GM19193 (cell line): Measurements from ENCODE around the gene EDNRB.

ENCODE experiments used
- POLR2A ChIP-seq: IDR thresholded peaks from 4 replicates; pipeline ENCODE4 v1.6.1; 2011; ENCODE audit not compliant: insufficient read depth, insufficient read length; ENCODE audit errors: extremely low read depth

The EDNRB gene

DNA sequence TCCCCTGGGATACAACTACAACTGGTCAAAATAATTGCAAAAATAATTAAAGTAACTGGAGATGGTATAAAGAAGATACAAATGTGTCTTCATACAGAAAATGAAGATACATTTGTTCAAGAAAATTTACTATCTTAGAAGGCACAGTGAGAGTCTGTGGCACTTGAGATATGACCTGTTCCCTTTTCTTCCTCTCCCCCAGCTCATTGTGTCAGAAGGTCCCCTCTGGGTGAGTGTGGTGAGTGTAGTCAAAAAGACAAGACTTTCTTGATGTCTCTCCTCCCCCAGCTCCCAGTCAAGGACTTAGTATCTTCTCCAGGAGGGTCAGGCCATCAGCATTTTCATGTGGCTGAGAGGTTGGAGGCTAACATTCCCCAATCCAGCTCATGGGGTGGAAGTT, 51.7 kb downstream of the EDNRB start:
- TF ChIP-seq POLR2A: no peak

DNA sequence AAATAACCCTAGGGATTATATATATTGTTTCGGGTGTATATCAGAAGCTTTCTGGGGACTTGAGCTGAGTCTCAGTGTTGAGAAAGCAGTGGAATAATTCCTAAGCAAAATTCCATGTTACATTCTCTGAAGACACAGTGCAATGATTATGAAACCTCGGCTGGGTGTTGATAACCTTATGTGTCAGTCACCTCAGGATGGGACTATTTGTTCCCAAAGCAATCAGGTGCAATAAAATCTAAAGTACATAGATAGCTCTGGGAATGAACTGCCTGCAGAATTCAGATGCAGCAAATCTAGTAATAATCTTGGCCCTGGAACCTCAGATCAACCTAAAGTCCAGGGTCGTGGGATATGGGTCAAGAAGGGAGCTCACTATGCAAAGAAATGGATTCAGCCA, 53.0 kb downstream of the EDNRB start:
- TF ChIP-seq POLR2A: no peak

DNA sequence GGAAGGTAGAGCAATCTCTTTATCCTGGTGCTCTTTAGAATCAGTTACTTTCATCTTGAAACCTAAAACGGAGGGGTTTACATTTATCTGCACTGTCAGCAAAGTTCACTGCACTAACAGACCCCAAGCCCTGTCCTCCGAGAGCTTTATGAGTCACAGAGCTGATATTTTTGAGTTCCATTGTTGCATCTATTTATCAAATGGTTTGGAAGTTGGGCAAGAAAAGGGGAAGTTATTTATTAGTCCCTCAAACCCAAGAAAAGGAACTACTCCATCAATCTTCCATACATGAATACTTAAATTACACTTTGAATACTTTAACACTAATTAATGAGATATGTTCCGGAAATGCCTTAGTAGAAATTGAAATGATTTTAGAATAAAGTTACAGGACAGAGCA, 55.5 kb downstream of the EDNRB start:
- TF ChIP-seq POLR2A: no peak

DNA sequence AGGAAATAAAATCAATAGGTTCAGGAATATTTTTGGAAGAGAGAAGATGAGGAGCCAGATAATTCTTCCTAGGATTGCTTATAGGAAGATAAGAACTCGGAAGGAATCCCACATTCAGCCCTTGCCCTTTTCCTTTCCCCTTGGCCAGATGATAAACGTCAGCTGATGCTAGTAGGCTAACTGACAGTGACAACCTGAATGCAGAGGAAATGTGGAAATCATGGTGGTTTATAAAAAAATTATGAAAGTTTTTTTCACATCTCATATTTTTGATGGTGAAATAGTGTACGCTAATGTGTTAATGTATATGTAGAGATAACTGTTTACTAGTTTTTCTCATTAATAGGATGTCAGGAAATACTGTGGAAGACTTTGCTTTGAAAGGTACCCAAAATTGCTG, 56.9 kb downstream of the EDNRB start:
- no peak for TF ChIP-seq POLR2A

DNA sequence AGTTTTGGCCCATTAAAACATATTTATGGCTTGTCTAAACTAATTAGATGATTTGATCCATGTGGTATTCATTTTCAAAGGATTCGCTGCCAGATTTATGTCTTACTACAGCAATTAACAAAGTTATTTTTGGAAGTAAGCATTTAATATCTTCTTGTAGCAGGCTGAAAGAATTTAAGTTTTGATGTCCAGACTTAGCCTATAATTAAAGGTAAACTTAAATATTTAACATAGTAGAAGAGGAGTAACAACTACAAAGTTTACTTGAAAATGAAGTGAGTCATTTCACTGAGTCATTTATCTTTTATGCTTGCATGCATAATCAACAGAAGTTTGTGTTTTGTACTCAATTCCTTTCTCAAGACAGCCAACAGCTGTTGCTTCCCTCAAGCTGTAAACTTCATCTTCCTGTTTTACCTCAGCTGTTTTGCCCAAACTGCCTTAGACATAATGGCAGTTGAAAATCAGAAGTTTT, 58.1 kb downstream of the EDNRB start:
- TF ChIP-seq POLR2A: no peak

DNA sequence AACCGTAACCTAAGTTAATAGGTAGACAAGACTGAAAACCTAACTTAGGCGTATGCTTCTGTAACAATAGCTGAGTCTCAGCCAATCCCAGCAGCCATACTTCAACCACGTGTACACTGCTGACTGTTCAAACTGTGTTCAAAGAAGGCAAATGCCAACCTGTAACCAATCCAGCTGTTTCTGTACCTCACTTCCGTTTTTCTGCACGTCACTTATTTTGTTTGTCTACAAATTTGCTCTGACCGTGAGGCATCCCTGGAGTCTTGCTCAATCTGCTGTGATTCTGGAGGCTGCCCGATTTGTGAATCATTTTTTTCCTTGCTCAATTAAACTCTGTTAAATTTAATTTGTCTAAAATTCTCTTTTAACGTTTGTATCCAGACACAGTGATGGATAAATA, 59.2 kb downstream of the EDNRB start:
- TF ChIP-seq POLR2A: no peak

DNA sequence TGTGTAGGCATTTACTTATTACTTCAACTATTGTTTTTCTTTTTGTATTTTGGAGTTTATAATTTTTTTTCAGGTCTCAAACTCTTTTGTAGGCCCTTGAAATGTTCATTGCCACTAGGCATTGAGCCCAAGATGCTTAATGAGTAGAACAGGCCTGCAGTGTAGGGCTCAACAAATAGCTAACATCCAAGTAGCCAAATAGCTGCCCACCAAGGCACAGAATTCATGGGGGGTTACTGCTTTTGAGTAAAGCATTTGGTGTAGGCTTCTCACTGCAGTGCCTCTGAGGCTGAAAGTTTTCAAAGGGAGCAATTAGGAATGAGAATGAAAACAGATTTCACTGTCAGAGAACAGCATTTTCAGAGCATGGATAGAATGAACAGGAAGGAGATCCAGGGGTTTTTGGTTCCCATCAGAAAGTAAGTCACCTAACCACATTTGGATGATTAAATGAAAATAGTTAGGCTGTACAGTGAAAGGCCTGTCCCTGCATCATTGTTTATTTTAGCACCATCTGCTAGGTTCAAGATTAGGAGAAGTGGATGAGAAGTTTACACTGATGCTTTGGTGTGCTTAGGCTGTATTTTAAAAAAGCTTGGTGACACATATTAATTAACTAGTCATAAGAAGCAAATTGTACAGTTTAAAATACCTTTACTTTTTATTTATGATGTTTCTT, 61.0 kb downstream of the EDNRB start:
- no peak for TF ChIP-seq POLR2A

DNA sequence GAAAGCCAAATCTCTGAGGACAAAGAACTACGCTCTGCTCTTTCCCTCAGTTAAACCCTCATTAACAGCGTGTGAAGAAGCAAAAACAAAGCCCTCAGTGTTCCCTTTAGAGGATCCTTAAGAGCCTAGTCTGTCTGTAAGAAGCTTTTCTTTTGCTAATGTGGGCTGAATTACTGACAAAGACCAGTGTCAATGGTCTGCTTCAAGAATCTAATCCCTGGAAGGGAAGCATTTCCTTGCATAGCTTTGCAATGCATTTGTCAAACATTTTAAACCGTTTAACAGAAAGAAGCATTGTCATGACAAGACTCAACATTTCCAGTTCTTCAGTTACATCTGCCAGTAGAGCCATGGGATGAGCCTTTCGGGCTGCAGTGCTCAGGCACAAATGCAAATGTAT, 64.9 kb downstream of the EDNRB start:
- TF ChIP-seq POLR2A: no peak

DNA sequence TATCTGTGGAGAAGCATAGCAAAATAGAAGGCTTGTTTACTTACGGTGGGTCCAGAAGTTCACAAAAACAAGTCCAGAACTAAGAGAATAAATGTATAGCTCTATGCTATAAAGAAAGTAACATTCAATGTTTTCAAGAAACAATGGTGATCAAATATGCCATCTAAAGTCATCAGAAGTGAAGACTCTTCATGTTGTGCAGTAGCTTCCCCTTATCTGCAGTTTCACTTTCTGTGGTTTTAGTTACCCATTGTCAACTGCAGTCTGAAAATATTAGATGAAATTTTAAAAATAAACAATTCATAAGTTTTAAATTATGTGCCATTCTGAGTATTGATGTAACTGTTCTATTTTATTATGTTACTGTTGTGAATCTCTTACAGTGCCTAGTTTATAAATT, 72.5 kb downstream of the EDNRB start:
- TF ChIP-seq POLR2A: no peak
